OCI-LY1 (cell line): ENCODE measurements around the gene ATXN1.

Experiments used
- H2AFZ ChIP-seq: fragments of 200-600 bp; sonication (generic), shearing (Covaris generic); 2 replicates; pipeline ENCODE4 v1.6.0; 2014; ENCODE audit warnings: antibody characterized with exemption, mild to moderate bottlenecking, low read length
- H3F3A ChIP-seq: fragments of 200-600 bp; sonication (generic), shearing (Covaris generic); 2 replicates; pipeline ENCODE4 v1.6.0; 2014; ENCODE audit warnings: mild to moderate bottlenecking, antibody characterized with exemption, low read length, moderate library complexity; ENCODE audit not compliant: insufficient read depth
- H3K27ac ChIP-seq: fragments of 200-600 bp; sonication (generic); 2 replicates; pipeline ENCODE4 v1.5.1; 2014; ENCODE audit warnings: low read length, mixed run types, mild to moderate bottlenecking, low read depth; ENCODE audit not compliant: poor library complexity, severe bottlenecking
- H3K27me3 ChIP-seq: fragments of 200-600 bp; sonication (generic); 2 replicates; pipeline ENCODE4 v1.6.0; 2014; ENCODE audit warnings: antibody characterized with exemption, mild to moderate bottlenecking, low read length, moderate library complexity; ENCODE audit not compliant: insufficient read depth
- H3K36me3 ChIP-seq: fragments of 200-600 bp; sonication (generic); 2 replicates; pipeline ENCODE4 v1.6.1; 2014; ENCODE audit warnings: mild to moderate bottlenecking, antibody characterized with exemption, low read length, moderate library complexity, mixed read lengths; ENCODE audit not compliant: insufficient read depth
- H3K4me1 ChIP-seq: fragments of 200-600 bp; sonication (generic); 2 replicates; pipeline ENCODE4 v1.5.1; 2014; ENCODE audit warnings: mild to moderate bottlenecking, low read length, moderate library complexity; ENCODE audit not compliant: insufficient read depth, severe bottlenecking
- H3K4me2 ChIP-seq: fragments of 200-600 bp; sonication (generic), shearing (Covaris generic); 2 replicates; pipeline ENCODE4 v1.6.1; 2014; ENCODE audit warnings: low read length
- H3K4me3 ChIP-seq: fragments of 200-600 bp; sonication (generic); 2 replicates; pipeline ENCODE4 v1.5.1; 2014; ENCODE audit warnings: low read length, low read depth, mild to moderate bottlenecking, mixed read lengths; ENCODE audit not compliant: poor library complexity, severe bottlenecking
- H3K79me2 ChIP-seq: fragments of 200-600 bp; shearing (Covaris generic); 2 replicates; pipeline ENCODE4 v1.6.1; 2016; ENCODE audit warnings: mixed run types, low read length, mixed read lengths; ENCODE audit not compliant: insufficient read depth
- H3K9ac ChIP-seq: fragments of 200-600 bp; sonication (generic), shearing (Covaris generic); 2 replicates; pipeline ENCODE4 v1.6.1; 2014; ENCODE audit warnings: mild to moderate bottlenecking, low read length, mixed read lengths
- H3K9me2 ChIP-seq: fragments of 200-600 bp; sonication (generic), shearing (Covaris generic); 2 replicates; pipeline ENCODE4 v1.6.1; 2014; ENCODE audit warnings: low read depth, mild to moderate bottlenecking, low read length, mixed read lengths
- H3K9me3 ChIP-seq: fragments of 200-600 bp; shearing (Covaris generic); 2 replicates; pipeline ENCODE4 v1.6.1; 2014; ENCODE audit warnings: low read length, mixed read lengths
- H4K20me1 ChIP-seq: fragments of 200-600 bp; sonication (generic), shearing (Covaris generic); 2 replicates; pipeline ENCODE4 v1.6.0; 2016; ENCODE audit warnings: mild to moderate bottlenecking, low read length; ENCODE audit not compliant: insufficient read depth
- EZH2 ChIP-seq: fragments of 200-600 bp; sonication (generic), shearing (Covaris generic); IDR thresholded peaks from 2 replicates; pipeline ENCODE4 v1.8.0; 2017; ENCODE audit warnings: borderline replicate concordance, mixed run types, mild to moderate bottlenecking, antibody characterized with exemption, low read length, moderate library complexity, mixed read lengths
- TF ChIP-seq, protein P1 (sequence below): fragments of 200-600 bp; sonication (generic), shearing (Covaris generic); IDR thresholded peaks from 2 replicates; pipeline ENCODE4 v1.5.1; 2017; ENCODE audit warnings: mild to moderate bottlenecking, antibody characterized with exemption, low read length, moderate library complexity, mixed read lengths

ATXN1 gene

DNA sequence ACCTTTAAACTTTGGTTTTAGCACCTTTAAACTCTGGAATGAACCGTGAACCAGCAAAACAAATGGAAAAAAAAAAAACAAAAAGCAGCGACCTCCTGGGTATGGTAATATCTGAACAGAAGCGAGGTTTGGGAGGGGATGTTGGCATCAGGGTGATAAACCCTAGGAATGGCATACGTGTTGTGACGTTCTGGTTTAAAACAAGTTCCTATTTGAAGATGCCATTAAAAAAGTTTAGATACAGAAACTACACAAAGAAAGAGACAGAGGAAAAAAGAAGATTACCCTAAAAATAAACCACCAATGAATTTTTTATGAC is 60.4 kb downstream of the ATXN1 start:
- H3K4me2 ChIP-seq: no peak overlapping the region
- H3K4me1 ChIP-seq: no peaks in the 10 kb centered on the region
- H3F3A ChIP-seq: no peaks in the 10 kb centered on the region
- no peak overlapping the region for H3K9ac ChIP-seq
- no peak for TF ChIP-seq EZH2
- TF ChIP-seq, protein P1, sequence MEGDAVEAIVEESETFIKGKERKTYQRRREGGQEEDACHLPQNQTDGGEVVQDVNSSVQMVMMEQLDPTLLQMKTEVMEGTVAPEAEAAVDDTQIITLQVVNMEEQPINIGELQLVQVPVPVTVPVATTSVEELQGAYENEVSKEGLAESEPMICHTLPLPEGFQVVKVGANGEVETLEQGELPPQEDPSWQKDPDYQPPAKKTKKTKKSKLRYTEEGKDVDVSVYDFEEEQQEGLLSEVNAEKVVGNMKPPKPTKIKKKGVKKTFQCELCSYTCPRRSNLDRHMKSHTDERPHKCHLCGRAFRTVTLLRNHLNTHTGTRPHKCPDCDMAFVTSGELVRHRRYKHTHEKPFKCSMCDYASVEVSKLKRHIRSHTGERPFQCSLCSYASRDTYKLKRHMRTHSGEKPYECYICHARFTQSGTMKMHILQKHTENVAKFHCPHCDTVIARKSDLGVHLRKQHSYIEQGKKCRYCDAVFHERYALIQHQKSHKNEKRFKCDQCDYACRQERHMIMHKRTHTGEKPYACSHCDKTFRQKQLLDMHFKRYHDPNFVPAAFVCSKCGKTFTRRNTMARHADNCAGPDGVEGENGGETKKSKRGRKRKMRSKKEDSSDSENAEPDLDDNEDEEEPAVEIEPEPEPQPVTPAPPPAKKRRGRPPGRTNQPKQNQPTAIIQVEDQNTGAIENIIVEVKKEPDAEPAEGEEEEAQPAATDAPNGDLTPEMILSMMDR: no peak
- H3K9me3 ChIP-seq: no peaks in the 10 kb centered on the region
- no peaks in the 10 kb centered on the region for H3K36me3 ChIP-seq
- no peak overlapping the region for H3K27ac ChIP-seq
- H3K27me3 ChIP-seq: no peaks in the 10 kb centered on the region
- no peak overlapping the region for H2AFZ ChIP-seq
- H3K4me3 ChIP-seq: no peak overlapping the region
- no peaks in the 10 kb centered on the region for H3K79me2 ChIP-seq
- H3K9me2 ChIP-seq: no peaks in the 10 kb centered on the region
- H4K20me1 ChIP-seq: no peaks in the 10 kb centered on the region

DNA sequence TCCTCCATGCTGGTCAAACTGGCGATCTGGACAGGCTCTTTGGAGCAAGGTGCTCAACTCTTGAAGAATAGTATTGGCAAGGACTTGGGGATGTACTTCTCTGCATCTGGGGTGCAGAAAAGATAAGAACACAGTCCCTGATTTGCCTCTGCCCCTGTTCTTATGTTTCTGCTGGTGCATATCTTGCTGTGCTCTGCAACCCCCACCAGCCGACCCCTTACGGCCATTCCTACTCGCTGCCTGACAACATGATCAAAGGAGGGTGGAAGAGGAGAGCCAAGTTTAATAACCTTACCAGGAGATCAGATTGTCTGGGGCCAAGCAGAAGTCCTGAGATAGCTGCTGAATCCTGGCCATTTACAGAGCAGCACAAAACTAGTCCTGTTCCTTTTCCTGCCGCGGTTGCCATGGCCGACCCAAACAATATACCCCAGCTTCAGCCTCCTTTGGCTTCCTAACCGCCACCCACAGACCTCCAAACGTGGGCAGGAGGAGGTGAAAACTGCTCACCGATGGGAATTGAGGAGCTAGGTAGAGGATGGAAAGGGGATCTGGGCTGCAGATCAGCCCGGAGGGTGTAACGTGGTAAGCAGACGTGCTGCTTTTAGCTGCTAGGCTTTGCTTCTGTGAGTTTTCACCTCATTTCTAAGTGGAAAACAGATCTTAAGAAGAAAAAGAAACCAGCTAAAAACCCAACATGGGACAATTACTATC is 60.9 kb downstream of the ATXN1 start:
- Histone ChIP-seq H3K4me1 (no peaks in the 10 kb centered on the region), H4K20me1 (no peaks in the 10 kb centered on the region), H3K4me2 (no peak overlapping the region), H3K27me3 (no peaks in the 10 kb centered on the region), H3K36me3 (no peaks in the 10 kb centered on the region), H2AFZ (no peak overlapping the region), H3K27ac (no peak overlapping the region), H3K9me3 (no peaks in the 10 kb centered on the region), H3K79me2 (no peaks in the 10 kb centered on the region), H3K9ac (no peak overlapping the region), H3K9me2 (no peaks in the 10 kb centered on the region), H3K4me3 (no peak overlapping the region), H3F3A (no peaks in the 10 kb centered on the region)
- TF ChIP-seq, protein P1: no peak
- TF ChIP-seq EZH2: no peak

DNA sequence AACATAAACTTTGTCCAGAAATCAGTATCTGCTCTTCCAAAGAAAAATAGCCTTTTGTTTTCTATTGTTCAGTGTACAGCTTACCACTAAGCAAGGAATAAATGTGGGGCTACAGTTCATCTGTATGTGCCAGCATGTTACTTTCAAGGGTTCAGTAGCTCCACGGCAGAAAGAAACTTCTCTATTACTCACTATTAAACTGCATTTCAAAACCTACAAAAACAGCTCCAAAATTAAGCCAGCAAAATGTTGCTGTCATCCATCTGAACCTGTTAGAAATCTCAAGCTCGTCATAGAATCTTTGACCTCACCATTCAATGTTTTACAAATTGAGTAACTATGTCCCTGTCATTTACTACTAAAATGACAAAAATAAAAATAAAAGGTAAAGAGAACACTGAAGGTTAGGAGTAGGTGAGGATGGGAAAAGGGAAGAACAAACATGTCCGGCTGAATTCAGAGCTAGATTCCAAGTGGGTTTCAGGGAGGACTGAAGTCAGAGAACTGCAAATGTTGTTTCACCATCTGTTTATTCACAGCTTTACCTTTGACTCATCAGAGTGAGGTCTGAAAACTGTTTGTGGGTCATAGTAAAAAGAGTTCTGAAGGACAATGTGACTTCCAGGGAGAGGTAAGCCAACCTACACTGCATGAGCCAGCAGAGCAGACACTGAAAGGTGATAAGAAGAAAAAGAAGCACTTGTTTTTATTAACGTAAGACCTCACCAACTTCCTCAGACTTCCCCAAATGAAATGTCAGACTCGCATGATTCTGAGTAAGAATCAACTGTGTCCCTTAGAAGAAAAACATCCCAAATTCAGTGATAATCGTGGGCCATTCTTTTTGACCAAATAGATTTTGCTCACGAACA is 62.0 kb downstream of the ATXN1 start:
- Histone ChIP-seq H3K4me2 (no peak overlapping the region), H3K79me2 (no peaks in the 10 kb centered on the region), H3K9me2 (no peaks in the 10 kb centered on the region), H3K27ac (no peak overlapping the region), H2AFZ (no peak overlapping the region), H3K9me3 (no peaks in the 10 kb centered on the region), H3K4me1 (no peaks in the 10 kb centered on the region), H3K27me3 (no peaks in the 10 kb centered on the region), H3F3A (no peaks in the 10 kb centered on the region), H3K36me3 (no peaks in the 10 kb centered on the region), H3K4me3 (no peak overlapping the region), H3K9ac (no peak overlapping the region), H4K20me1 (no peaks in the 10 kb centered on the region)
- TF ChIP-seq, protein P1: no peak
- TF ChIP-seq EZH2: no peak
